Measurements from ENCODE around the gene DNMT1. TPM values are rescaled to one million over a fixed set of nuclear protein-coding genes. Genes with fewer than 3 reads are reported as not detected.
"Not testable (repeated sequence)": the region's sequence is repeated elsewhere in the genome, so short reads cannot be mapped to it uniquely, and the experiment has no call there.

DNMT1 gene
- total RNA-seq, 1 donor from 2014 or later, result 156 TPM

DNA sequence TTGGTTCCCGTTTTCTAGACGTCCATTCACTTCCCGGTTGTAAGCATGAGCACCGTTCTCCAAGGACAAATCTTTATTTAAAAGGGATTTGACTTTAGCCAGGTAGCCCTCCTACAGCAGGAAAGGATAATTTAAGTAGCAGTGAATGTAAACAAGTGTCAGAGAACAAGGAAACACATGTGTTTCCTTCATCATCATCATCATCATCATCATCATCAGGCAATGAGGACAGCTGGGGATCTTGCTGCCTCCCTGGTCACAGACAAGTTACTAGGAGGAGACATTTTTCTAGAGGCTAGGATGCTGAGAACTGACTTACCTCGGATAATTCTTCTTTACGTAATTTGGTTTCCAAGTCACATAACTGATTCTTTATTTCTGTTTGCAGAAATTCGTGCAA lies 14.3 kb downstream of the DNMT1 start:
- Mint-ChIP-seq H3K9me3 (no peaks in the 10 kb centered on the region), H3K4me1 (no peaks in the 10 kb centered on the region), H3K4me3 (no peak overlapping the region), H3K36me3 (ENCODE audit: low read depth) (peaks cover 49% of the 10 kb centered on the region), H3K27me3 (no peaks in the 10 kb centered on the region), H3K27ac (no peak overlapping the region)
- DNase-seq (no peak), ATAC-seq (ENCODE audit: low read depth) (no peak)
- intact Hi-C loops (cut with micrococcal nuclease), result no loop called here
- ChIA-PET CTCF (interaction anchor here (2.8 kb wide), 1 partner anchor 70 kb away, joined by 7 read pairs; no protein-coding TSS in a partner anchor), POLR2A (interaction anchor here (0.6 kb wide), 1 partner anchor 84 kb away, joined by 10 read pairs; no protein-coding TSS in a partner anchor)
- TF ChIP-seq, protein P1, sequence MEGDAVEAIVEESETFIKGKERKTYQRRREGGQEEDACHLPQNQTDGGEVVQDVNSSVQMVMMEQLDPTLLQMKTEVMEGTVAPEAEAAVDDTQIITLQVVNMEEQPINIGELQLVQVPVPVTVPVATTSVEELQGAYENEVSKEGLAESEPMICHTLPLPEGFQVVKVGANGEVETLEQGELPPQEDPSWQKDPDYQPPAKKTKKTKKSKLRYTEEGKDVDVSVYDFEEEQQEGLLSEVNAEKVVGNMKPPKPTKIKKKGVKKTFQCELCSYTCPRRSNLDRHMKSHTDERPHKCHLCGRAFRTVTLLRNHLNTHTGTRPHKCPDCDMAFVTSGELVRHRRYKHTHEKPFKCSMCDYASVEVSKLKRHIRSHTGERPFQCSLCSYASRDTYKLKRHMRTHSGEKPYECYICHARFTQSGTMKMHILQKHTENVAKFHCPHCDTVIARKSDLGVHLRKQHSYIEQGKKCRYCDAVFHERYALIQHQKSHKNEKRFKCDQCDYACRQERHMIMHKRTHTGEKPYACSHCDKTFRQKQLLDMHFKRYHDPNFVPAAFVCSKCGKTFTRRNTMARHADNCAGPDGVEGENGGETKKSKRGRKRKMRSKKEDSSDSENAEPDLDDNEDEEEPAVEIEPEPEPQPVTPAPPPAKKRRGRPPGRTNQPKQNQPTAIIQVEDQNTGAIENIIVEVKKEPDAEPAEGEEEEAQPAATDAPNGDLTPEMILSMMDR (IDR thresholded peaks at IDR 0.05), result no peak

DNA sequence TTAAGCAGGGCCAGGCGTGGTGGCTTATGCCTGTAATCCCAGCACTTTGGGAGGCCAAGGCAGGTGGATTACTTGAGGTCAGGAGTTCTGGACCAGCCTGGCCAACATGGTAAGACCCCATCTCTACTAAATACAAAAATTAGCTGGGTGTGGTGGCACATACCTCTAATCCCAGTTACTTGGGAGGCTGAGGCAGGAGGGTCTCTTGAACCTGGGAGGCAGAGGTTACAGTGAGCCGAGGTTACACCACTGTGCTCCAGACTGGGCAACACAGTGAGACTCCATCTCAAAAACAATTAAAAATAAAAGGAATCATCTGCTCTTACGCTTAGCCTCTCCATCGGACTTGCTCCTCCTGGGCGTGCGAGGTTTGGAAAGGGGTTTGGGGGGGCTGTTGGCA lies 14.7 kb downstream of the DNMT1 start:
- H3K36me3 Mint-ChIP-seq (ENCODE audit: low read depth), result peaks cover 52% of the 10 kb centered on the region
- H3K9me3 Mint-ChIP-seq; H3K4me3 Mint-ChIP-seq; ATAC-seq (ENCODE audit: low read depth); H3K4me1 Mint-ChIP-seq; H3K27ac Mint-ChIP-seq; H3K27me3 Mint-ChIP-seq; DNase-seq; CTCF ChIA-PET; intact Hi-C loops (cut with micrococcal nuclease): not testable (repeated sequence)
- POLR2A ChIA-PET, result interaction anchor here (0.6 to 0.9 kb wide), 2 partner anchors 15 to 107 kb away, joined by 4 read pairs; partner anchors contain the start of gene ICAM4

DNA sequence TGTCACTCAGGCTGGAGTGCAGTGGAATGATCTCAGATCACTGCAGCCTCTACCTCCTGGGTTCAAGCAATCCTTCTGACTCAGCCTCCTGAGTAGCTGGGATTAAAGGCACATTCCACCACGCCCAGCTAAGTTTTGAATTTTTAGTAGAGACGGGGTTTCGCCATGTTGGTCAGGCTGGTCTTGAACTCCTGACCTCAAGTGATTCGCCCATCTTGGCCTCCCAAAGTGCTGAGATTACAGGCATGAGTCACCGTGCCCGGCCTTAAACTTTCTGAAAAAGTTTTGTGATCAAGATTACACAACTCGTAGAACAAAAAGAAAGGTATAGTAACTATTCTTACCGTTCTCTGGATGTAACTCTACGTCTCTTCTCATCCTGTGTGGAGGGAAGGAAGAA lies 21.2 kb downstream of the DNMT1 start:
- H3K4me3 Mint-ChIP-seq, result no peak overlapping the region
- TF ChIP-seq, protein P1 (IDR thresholded peaks at IDR 0.05), result no peak
- no peak overlapping the region for H3K27ac Mint-ChIP-seq
- peaks cover 73% of the 10 kb centered on the region for H3K36me3 Mint-ChIP-seq (ENCODE audit: low read depth)
- no peak for ATAC-seq (ENCODE audit: low read depth)
- CTCF ChIA-PET, result no interaction called here
- POLR2A ChIA-PET, result no interaction called here
- no peak for DNase-seq
- no peaks in the 10 kb centered on the region for H3K27me3 Mint-ChIP-seq
- H3K9me3 Mint-ChIP-seq, result no peaks in the 10 kb centered on the region
- intact Hi-C loops (cut with micrococcal nuclease), result no loop called here
- no peaks in the 10 kb centered on the region for H3K4me1 Mint-ChIP-seq

DNA sequence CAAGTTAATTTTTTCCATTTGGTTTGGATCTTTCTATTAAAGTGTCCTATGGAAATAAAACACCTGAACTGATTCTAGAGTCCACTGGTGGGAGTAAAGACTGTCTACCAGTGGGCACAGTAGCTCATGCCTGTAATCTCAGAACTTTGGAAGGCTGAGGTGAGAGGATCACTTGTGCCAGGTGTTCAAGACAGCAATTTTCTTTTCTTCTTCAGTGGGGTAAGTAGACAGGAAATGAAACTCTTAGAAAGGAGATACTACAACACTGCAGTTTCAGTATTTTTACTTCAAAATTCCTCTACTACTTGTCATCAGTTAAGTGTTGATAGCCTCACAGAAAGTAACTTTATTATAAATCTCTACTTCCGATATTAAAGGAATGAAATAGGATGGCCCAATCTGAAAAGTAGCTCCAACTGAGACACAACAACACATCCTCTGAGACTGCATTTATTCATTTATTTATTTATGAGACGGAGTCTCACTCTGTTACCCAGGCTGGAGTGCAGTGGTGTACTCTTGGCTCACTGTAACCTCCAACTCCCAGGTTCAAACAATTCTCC lies 26.3 kb downstream of the DNMT1 start:
- H3K27ac Mint-ChIP-seq, result no peak overlapping the region
- H3K9me3 Mint-ChIP-seq, result no peaks in the 10 kb centered on the region
- ATAC-seq (ENCODE audit: low read depth) (no peak), DNase-seq (no peak)
- ChIA-PET CTCF (no interaction called here), POLR2A (no interaction called here)
- no peaks in the 10 kb centered on the region for H3K27me3 Mint-ChIP-seq
- intact Hi-C loops (cut with micrococcal nuclease), result no loop called here
- H3K36me3 Mint-ChIP-seq (ENCODE audit: low read depth), result peaks cover 70% of the 10 kb centered on the region
- TF ChIP-seq, protein P1 (IDR thresholded peaks at IDR 0.05), result no peak
- no peak overlapping the region for H3K4me3 Mint-ChIP-seq
- no peaks in the 10 kb centered on the region for H3K4me1 Mint-ChIP-seq

DNA sequence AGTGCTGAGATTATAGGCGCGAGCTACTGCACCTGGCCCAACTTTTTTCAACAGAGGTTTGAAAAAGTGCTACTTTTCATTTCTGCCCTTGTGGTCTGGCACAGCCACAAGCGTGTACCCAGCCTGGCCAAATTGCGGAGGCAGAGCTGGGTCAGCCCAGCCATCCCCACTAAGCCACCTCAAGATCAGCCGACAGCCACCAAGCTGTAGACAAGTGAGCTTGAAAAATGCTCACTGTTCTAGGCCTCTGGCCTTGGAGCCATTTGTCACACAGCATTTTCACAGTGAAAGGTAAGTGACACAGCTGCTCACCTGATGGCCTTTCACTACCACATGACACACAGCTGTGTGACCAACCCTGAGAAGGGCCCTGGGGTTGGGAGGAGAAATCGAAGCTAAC lies 27.3 kb downstream of the DNMT1 start:
- intact Hi-C loops (cut with micrococcal nuclease), result no loop called here
- Mint-ChIP-seq H3K4me1 (no peaks in the 10 kb centered on the region), H3K27me3 (no peaks in the 10 kb centered on the region), H3K36me3 (ENCODE audit: low read depth) (peaks cover 71% of the 10 kb centered on the region), H3K4me3 (no peak overlapping the region), H3K27ac (no peak overlapping the region), H3K9me3 (no peaks in the 10 kb centered on the region)
- ATAC-seq (ENCODE audit: low read depth) (no peak), DNase-seq (no peak)
- CTCF ChIA-PET, result no interaction called here
- TF ChIP-seq, protein P1 (IDR thresholded peaks at IDR 0.05), result no peak
- POLR2A ChIA-PET, result no interaction called here

DNA sequence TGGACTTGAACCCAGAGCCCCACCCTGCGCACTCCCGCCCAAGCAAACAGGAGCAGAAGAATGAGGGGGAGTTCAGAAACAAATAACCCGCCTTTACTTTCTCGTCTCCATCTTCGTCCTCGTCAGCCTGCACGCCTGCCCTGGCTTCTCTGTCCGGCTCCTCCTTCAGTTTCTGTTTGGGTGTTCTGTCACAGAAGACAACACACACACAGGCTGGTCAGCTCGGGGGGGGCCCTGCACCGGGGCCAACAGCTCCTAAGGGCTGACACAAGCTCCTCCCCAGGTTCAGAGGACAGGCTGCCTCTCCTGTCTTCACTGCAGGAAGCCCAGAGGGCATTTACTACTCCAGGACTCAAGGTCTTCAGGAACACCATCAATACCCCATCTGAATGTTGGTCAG lies 28.3 kb downstream of the DNMT1 start:
- POLR2A ChIA-PET; H3K27ac Mint-ChIP-seq; H3K9me3 Mint-ChIP-seq; H3K4me1 Mint-ChIP-seq; CTCF ChIA-PET; H3K27me3 Mint-ChIP-seq; DNase-seq; intact Hi-C loops (cut with micrococcal nuclease); ATAC-seq (ENCODE audit: low read depth); H3K4me3 Mint-ChIP-seq: not testable (repeated sequence)
- H3K36me3 Mint-ChIP-seq (ENCODE audit: low read depth), result peaks cover 71% of the 10 kb centered on the region
